Subcutaneous abdominal adipose tissue (tissue), 5 donors: ENCODE measurements around the gene FARP1.

Experiments
- H3K27ac ChIP-seq: one replicate; pipeline ENCODE4 v1.7.0; 2013; ENCODE audit warnings: low read depth, mild to moderate bottlenecking, inconsistent platforms, low read length, moderate library complexity
- H3K27me3 ChIP-seq, 5 donors: one replicate each; pipeline ENCODE4 v1.7.0; 2013; ENCODE audit warnings: low read length in 5 of 5, inconsistent platforms in 1 of 5; ENCODE audit not compliant: control insufficient read depth in 5 of 5, insufficient read depth in 4 of 5
- H3K36me3 ChIP-seq, 5 donors: one replicate each; pipeline ENCODE4 v1.7.0; 2013; ENCODE audit warnings: low read length in 5 of 5; ENCODE audit not compliant: control insufficient read depth in 5 of 5, insufficient read depth in 5 of 5
- H3K4me1 ChIP-seq, 5 donors: one replicate each; pipeline ENCODE4 v1.7.0; 2013; ENCODE audit warnings: low read length in 5 of 5, mild to moderate bottlenecking in 3 of 5, moderate library complexity in 1 of 5; ENCODE audit not compliant: control insufficient read depth in 5 of 5, insufficient read depth in 5 of 5
- H3K4me3 ChIP-seq, 5 donors: one replicate each; pipeline ENCODE4 v1.7.0; 2013; ENCODE audit warnings: low read length in 5 of 5, low read depth in 1 of 5
- H3K9ac ChIP-seq, 5 donors: one replicate each; pipeline ENCODE4 v1.7.0; 2013; ENCODE audit warnings: low read length in 5 of 5, mild to moderate bottlenecking in 4 of 5, moderate library complexity in 3 of 5
- H3K9me3 ChIP-seq, 5 donors: one replicate each; pipeline ENCODE4 v1.7.0; 2013; ENCODE audit warnings: low read length in 5 of 5; ENCODE audit not compliant: control insufficient read depth in 5 of 5
- donor health status: healthy.
- donor health status: healthy.
- donor health status: healthy.
- donor health status: healthy.
- donor health status: healthy.

FARP1 gene

DNA sequence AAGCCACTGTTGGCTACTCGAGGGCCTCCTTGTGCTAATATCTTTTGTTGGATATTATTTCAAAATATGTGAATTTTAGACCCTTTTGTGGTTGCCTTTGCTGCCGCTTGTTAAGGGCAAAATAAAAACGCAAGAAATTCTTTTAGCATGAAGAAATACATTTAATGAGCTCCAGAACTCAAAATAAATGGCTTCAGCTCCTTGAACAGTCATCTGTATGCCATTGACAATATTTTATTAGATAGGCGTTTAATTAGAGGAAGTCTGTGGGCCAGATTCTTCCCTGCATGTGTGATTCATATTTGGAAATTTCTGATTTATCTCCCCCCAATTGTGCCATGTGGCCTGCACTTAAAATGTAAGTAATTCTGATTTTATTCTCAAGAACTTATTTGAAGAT, 256.9 kb downstream of the FARP1 start:
- Histone ChIP-seq H3K36me3 (peaks cover 0 to 25% (median 21%) of the 10 kb centered on the region in 5 donors), H3K27me3 (no peaks in the 10 kb centered on the region), H3K9me3 (no peaks in the 10 kb centered on the region), H3K27ac (no peak overlapping the region), H3K9ac (no peak overlapping the region), H3K4me1 (peaks cover 0 to under 1% (median 0%) of the 10 kb centered on the region in 5 donors), H3K4me3 (no peak overlapping the region)

DNA sequence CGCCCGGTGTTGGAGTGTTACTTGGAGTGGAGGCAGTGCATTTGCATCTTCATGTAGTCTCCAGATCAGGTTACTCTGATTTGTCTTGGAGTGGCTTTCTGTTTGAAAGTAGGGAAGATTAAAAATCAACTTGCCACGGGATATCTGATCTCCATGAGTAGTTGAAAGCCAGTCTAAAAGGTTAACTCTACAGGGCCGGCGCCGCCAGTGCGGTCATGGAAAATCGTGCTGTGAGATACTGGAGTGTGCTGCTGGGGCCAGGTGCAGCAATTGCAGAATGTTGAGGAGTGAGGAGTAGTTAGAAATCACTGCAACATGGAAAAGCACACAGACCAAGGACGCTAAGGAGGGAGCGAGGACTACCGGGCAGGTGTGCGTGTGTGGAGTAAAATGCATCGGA, 259.0 kb downstream of the FARP1 start:
- H3K36me3 ChIP-seq = peaks cover 0 to 13% (median 8%) of the 10 kb centered on the region in 5 donors
- no peaks in the 10 kb centered on the region for H3K27me3 ChIP-seq
- H3K4me3 ChIP-seq = no peak overlapping the region
- no peaks in the 10 kb centered on the region for H3K4me1 ChIP-seq
- no peak overlapping the region for H3K9ac ChIP-seq
- no peaks in the 10 kb centered on the region for H3K9me3 ChIP-seq
- no peak overlapping the region for H3K27ac ChIP-seq

DNA sequence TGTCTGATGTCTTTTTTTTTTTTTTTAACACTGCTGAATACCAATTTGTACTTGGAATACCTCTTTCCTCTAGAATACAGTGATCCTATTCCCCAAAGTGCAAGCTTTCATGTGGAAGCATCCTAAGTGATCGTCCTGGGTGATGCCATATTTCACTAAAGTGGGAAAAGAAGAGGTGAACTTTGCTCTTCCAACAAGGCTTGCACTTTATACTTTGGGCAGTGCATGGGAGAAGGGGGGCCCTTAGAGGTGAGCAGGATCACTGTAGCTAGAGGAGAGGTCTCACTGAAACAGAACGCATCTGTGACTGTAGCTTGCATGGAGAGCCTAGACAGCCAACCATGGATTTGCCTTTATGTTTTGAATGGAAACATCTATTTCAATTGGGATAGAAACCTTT, 260.2 kb downstream of the FARP1 start:
- H3K36me3 ChIP-seq = peaks cover 0 to 13% (median 8%) of the 10 kb centered on the region in 5 donors
- no peaks in the 10 kb centered on the region for H3K9me3 ChIP-seq
- no peaks in the 10 kb centered on the region for H3K4me1 ChIP-seq
- H3K27ac ChIP-seq = no peak overlapping the region
- no peak overlapping the region for H3K9ac ChIP-seq
- no peaks in the 10 kb centered on the region for H3K27me3 ChIP-seq
- no peak overlapping the region for H3K4me3 ChIP-seq

DNA sequence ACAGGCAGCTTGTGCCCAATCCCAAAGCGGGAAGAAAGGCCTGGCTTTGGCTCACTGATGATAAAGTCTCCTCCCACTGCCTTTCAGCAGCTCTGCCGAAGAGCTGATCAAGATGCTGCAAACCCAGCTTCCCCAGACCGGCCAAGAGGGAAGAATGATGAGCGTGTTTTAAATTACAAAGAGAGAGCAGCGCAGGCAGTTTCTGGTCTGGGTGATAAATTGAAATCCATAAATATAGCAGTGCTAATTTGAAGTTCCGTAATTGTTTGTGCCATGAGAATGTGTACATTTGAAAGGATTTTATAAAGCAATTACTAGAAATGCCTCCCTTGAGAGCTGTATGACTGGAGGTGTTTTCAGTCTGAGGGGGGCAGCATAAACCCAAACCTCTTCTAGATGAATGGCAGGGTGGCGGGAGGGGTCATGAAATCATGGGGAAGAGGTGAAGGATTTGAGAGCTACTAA, 262.2 kb downstream of the FARP1 start:
- Histone ChIP-seq H3K4me1 (no peaks in the 10 kb centered on the region), H3K27me3 (no peaks in the 10 kb centered on the region), H3K9me3 (no peaks in the 10 kb centered on the region), H3K27ac (no peak overlapping the region), H3K4me3 (no peak overlapping the region), H3K36me3 (peaks cover 0 to 22% (median 16%) of the 10 kb centered on the region in 5 donors), H3K9ac (no peak overlapping the region)

DNA sequence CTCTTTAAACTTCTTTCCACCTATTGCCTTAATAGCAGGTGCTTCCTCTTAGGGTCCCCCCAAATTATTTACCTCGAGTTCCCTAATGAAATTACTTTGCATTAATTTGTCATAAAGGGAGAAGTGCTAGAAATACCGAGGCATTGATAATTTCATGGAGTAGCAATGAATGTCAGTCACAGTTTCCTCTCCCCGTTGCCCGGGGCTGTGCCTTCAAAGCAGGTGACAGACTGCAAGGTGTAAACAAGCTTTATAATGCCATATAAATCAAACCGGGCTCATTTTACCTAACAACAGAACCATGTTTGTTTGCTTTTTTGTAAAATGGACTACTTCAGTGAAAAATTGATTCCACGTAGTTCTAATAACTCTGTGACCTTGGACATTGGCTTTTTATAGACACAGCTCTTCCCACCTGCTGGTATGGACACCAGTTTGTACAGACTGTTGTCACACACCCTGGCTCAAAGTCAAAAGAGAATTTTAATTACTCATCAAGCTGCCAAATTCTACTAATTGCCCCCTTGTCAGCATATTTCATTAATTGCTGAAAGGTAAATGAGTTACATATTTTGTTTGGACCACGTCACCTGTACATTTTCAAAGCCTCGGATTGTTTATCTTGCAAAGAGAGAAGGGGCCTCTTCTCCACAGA, 262.9 kb downstream of the FARP1 start:
- Histone ChIP-seq H3K4me1 (no peaks in the 10 kb centered on the region), H3K4me3 (no peak overlapping the region), H3K27ac (no peak overlapping the region), H3K27me3 (no peaks in the 10 kb centered on the region), H3K36me3 (peaks cover 0 to 23% (median 16%) of the 10 kb centered on the region in 5 donors), H3K9me3 (no peaks in the 10 kb centered on the region), H3K9ac (no peak overlapping the region)

DNA sequence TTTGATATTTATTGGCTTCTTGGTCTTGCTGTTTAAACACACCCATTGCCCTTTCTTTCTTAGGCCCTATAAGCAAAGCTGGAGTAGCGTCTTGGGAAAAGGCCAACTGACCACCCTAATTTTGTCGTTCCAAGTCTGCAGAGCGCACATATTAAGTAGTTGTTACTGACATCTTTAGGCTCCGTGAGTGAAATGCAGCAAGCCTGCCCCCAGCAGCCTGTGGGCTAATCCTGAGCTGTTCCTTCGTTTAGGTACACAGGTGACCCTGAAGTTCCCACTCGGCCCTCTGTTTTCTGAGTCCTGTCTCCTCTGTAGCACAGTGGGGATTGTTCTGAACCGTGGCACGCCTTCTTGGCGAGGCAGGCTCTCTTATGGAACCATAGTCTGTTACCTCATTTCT, 263.5 kb downstream of the FARP1 start:
- Histone ChIP-seq H3K27me3 (no peaks in the 10 kb centered on the region), H3K36me3 (peaks cover 0 to 23% (median 16%) of the 10 kb centered on the region in 5 donors), H3K9me3 (no peaks in the 10 kb centered on the region), H3K4me1 (peaks cover 0 to 2% (median 0%) of the 10 kb centered on the region in 5 donors), H3K9ac (no peak overlapping the region), H3K27ac (no peak overlapping the region), H3K4me3 (no peak overlapping the region)

DNA sequence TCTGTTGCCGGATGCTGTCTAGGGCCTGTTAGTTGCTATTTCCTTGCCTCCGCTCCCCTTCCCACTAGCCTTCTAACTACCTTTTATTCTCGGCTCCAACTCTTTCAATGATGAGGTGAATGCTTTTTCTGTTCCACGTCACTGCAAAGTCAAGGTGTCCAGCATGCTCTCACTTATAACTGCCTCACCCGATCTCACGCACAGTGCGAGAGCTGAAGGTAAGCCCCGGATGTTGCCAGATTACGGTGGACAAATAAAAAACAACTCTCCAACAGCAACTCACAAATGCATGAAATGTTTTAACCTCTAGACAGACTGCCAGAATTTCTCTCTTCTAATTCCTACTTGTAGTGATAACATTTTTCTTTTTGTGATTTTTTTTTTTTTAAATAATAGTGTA, 264.1 kb downstream of the FARP1 start:
- Histone ChIP-seq H3K36me3 (peaks cover 0 to 22% (median 15%) of the 10 kb centered on the region in 5 donors), H3K9ac (no peak overlapping the region), H3K9me3 (no peaks in the 10 kb centered on the region), H3K27me3 (no peaks in the 10 kb centered on the region), H3K27ac (no peak overlapping the region), H3K4me1 (peaks cover under 1 to 7% (median 4%) of the 10 kb centered on the region in 5 donors), H3K4me3 (no peak overlapping the region)

DNA sequence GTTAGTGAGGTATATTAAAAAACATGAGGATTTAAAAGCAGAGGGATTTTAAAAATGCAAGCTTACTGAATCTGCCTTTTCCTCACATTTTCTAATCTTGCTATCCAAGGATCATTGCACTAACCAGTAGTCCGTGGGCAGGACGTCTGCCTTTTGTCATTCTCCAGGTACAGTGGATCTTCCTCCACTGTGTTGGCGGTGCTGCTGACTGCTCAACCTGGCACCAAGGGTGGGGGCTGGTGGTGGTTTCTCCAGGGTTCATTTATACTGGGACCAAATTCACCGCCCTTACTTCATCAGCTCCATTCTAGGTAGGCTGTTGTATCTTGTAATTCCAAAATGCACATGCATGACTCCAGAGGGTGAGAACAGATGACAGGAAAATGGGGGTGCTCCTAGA, 264.7 kb downstream of the FARP1 start:
- Histone ChIP-seq H3K9me3 (no peaks in the 10 kb centered on the region), H3K4me1 (peaks cover 1 to 10% (median 8%) of the 10 kb centered on the region in 5 donors), H3K27ac (no peak overlapping the region), H3K27me3 (no peaks in the 10 kb centered on the region), H3K36me3 (peaks cover 0 to 19% (median 14%) of the 10 kb centered on the region in 5 donors), H3K9ac (no peak overlapping the region), H3K4me3 (no peak overlapping the region)

DNA sequence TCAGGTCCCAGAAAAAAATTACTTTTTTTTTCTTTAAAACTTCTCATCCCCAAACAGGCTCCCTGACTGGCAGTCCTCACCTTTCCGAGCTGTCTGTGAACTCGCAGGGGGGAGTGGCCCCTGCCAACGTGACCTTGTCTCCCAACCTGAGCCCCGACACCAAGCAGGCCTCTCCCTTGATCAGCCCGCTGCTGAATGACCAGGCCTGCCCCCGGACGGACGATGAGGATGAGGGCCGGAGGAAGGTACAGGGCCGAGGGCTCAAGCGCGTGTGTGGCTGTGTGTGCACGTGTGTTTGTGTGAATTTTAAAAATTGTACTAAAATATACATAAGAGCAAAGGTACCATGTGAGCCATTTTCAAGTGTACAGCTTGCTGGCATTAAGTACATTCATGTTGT, 266.4 kb downstream of the FARP1 start:
- Histone ChIP-seq H3K27me3 (no peaks in the 10 kb centered on the region), H3K9me3 (no peaks in the 10 kb centered on the region), H3K36me3 (peaks cover 0 to 14% (median 8%) of the 10 kb centered on the region in 5 donors), H3K4me3 (no peak overlapping the region), H3K9ac (no peak overlapping the region), H3K4me1 (peaks cover 1 to 10% (median 8%) of the 10 kb centered on the region in 5 donors), H3K27ac (no peak overlapping the region)

DNA sequence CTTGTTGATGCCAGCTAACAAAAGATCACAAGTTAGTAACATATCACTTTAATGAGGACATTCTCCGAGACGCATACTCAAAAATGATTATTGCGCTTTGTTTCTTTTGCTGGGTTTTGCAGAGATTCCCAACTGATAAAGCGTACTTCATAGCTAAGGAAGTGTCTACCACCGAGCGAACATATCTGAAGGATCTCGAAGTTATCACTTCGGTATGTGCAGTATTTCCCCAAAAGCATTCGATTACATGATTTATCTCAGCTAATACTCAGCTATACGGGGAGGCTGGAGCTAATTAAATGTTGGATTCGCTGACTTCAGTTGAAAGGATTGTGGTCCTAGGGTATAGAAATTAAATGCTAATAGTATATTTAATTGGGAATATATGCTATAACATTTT, 267.7 kb downstream of the FARP1 start:
- Histone ChIP-seq H3K27me3 (no peaks in the 10 kb centered on the region), H3K36me3 (peaks cover 0 to 24% (median 14%) of the 10 kb centered on the region in 5 donors), H3K27ac (no peak overlapping the region), H3K4me3 (no peak overlapping the region), H3K9ac (no peak overlapping the region), H3K9me3 (no peaks in the 10 kb centered on the region), H3K4me1 (peaks cover 1 to 10% (median 8%) of the 10 kb centered on the region in 5 donors)
